ENCODE measurements around the gene LIN28B.
"Not testable (repeated sequence)": the region's sequence is repeated elsewhere in the genome, so short reads cannot be mapped to it uniquely, and the experiment has no call there.

The LIN28B gene

GRCh38 chr6:105072798-105073199, 115.9 kb downstream of the LIN28B start:
- no peak for DNase-seq

- DNase-seq = no peak
Observed at GRCh38 chr6:105075210-105075609, 118.3 kb downstream of the LIN28B start.

- DNase-seq = not testable (repeated sequence)
Observed at GRCh38 chr6:105076418-105076817, 119.5 kb downstream of the LIN28B start.

GRCh38 chr6:105077596-105078385, 120.9 kb downstream of the LIN28B start:
- DNase-seq = peak; percentile 0

- no peak for DNase-seq
Observed at GRCh38 chr6:105078386-105078708, 121.4 kb downstream of the LIN28B start.

GRCh38 chr6:105080279-105080678, 123.4 kb downstream of the LIN28B start:
- no peak for DNase-seq

GRCh38 chr6:105081662-105082061, 124.8 kb downstream of the LIN28B start:
- DNase-seq = not testable (repeated sequence)

GRCh38 chr6:105087571-105088211, 130.8 kb downstream of the LIN28B start:
- peak; percentile 2 for DNase-seq

- DNase-seq = no peak
Observed at GRCh38 chr6:105091140-105091829, 134.4 kb downstream of the LIN28B start.

- DNase-seq = no peak
Observed at GRCh38 chr6:105094133-105094640, 137.3 kb downstream of the LIN28B start.

- no peak for DNase-seq
Observed at GRCh38 chr6:105095139-105095538, 138.2 kb downstream of the LIN28B start.

GRCh38 chr6:105097288-105097687, 140.4 kb downstream of the LIN28B start:
- DNase-seq = no peak

- no peak for DNase-seq
Observed at GRCh38 chr6:105099371-105099770, 142.5 kb downstream of the LIN28B start.

GRCh38 chr6:105102186-105102585, 145.3 kb downstream of the LIN28B start:
- no peak for DNase-seq

GRCh38 chr6:105105094-105105493, 148.2 kb downstream of the LIN28B start:
- no peak for DNase-seq

- no peak for DNase-seq
Observed at GRCh38 chr6:105106260-105106659, 149.4 kb downstream of the LIN28B start.

- no peak for DNase-seq
Observed at GRCh38 chr6:105107207-105107606, 150.3 kb downstream of the LIN28B start.

GRCh38 chr6:105108631-105109262, 151.8 kb downstream of the LIN28B start:
- no peak for DNase-seq

- no peak for DNase-seq
Observed at GRCh38 chr6:105109955-105110895, 153.3 kb downstream of the LIN28B start.

- DNase-seq = no peak
Observed at GRCh38 chr6:105111105-105111504, 154.2 kb downstream of the LIN28B start.

- DNase-seq = no peak
Observed at GRCh38 chr6:105111871-105112270, 155.0 kb downstream of the LIN28B start.

- no peak for DNase-seq
Observed at GRCh38 chr6:105112577-105112976, 155.7 kb downstream of the LIN28B start.
